ENCODE results near the gene IRGM.
"Not testable (repeated sequence)": the region's sequence is repeated elsewhere in the genome, so short reads cannot be mapped to it uniquely, and the experiment has no call there.

The IRGM gene, protein sequence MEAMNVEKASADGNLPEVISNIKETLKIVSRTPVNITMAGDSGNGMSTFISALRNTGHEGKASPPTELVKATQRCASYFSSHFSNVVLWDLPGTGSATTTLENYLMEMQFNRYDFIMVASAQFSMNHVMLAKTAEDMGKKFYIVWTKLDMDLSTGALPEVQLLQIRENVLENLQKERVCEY

DNA sequence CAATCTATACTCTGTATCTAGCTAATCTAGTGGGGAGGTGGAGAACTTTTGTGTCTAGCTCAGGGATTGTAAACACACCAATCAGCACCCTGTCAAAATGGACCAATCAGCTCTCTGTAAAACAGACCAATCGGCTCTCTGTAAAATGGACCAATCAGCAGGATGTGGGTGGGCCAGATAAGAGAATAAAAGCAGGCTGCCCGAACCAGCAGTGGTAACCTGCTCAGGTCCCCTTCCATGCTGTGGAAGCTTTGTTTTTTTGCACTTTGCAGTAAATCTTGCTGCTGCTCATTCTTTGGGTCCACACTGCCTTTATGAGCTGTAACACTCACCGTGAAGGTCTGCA lies at the start of gene IRGM:
Gene IRGM, plus strand, starts transcription at position 214 of the 346 bp plus-strand sequence. CDS start 1,603 bp downstream, outside the sequence.
- Mint-ChIP-seq H3K27ac (ENCODE audit: low read depth) (peak within 1 kb of the TSS; percentile 64), H3K4me3 (peak within 1 kb of the TSS; percentile 73), H3K4me1 (peaks cover 21% of the 10 kb centered on the region)
- ATAC-seq (replicated peaks; ENCODE audit: extremely low read depth, poor library complexity, severe bottlenecking) (peak; percentile 45), DNase-seq (ENCODE audit: low spot score in 2 of 2) (peak in 1 of 2 donors; percentile 40)
- not testable (repeated sequence) for H3K27me3 Mint-ChIP-seq; H3K9me3 Mint-ChIP-seq; H3K36me3 Mint-ChIP-seq (ENCODE audit: insufficient read depth)

DNA sequence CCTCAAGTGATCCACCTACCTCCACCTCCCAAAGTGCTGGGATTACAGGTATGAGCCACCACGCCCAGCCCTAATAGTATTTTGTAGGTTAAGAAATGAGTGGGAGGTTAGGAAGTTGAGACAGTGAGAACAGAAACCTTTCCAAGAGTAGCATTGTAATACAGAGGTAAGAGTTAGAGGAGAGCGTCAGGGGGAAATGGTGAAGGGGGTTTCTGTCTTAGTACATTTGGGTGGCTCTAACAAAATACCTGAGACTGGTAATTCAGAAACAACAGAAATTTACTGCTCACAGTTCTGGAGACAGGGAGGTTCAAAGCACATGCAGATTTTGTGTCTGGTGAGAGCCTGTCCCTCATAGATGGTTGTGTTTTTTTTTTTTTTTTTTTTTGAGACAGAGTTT lies 48.9 kb upstream of the IRGM start:
- H3K9me3 Mint-ChIP-seq = no peaks in the 10 kb centered on the region
- H3K36me3 Mint-ChIP-seq (ENCODE audit: insufficient read depth) = peaks cover 2% of the 10 kb centered on the region
- no peak overlapping the region for H3K27ac Mint-ChIP-seq (ENCODE audit: low read depth)
- no peaks in the 10 kb centered on the region for H3K4me1 Mint-ChIP-seq
- no peak for ATAC-seq (replicated peaks; ENCODE audit: extremely low read depth, poor library complexity, severe bottlenecking)
- DNase-seq (ENCODE audit: low spot score in 2 of 2) = no peak
- no peak overlapping the region for H3K4me3 Mint-ChIP-seq
- no peaks in the 10 kb centered on the region for H3K27me3 Mint-ChIP-seq

DNA sequence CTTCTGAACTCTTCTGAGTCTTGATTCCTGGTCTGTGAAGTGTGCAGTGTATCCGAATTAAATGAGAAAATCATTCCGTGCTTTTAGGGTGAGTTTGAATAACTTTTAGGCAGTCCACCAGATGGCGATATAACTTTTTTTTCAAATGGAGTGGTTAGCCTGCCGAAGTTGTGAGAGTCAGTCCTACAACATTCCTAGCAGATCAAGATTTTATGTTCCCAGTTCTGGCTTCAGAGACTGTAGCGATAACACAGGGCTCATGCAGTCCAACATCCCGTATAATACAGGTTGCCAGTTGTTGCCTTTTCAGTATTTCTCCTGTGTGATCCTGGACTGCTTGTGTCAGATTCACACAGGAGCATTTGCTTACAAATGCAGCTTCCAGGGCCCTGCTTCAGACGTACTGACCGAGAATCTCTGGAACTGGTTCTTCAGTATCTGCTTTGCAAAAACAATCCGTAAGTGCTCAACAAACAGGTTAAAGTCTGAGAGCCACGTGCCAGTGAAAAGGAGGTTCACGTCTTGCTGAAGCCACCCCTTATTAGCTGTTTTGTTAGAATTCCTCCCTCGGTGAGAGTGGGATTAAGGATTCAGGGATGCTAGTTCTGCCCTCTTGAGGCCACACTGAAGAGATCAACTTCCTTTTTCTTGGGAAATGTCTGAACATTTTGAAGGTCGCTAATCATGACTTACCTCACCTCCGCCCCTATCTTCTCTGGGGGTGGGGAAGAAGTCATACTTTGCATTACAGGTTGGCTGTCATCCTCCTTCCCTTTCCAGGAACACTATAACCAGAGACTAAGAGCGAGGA lies 45.0 kb upstream of the IRGM start:
- H3K9me3 Mint-ChIP-seq = no peaks in the 10 kb centered on the region
- no peaks in the 10 kb centered on the region for H3K4me1 Mint-ChIP-seq
- peaks cover 31% of the 10 kb centered on the region for H3K27me3 Mint-ChIP-seq
- H3K36me3 Mint-ChIP-seq (ENCODE audit: insufficient read depth) = peaks cover 2% of the 10 kb centered on the region
- no peak overlapping the region for H3K27ac Mint-ChIP-seq (ENCODE audit: low read depth)
- DNase-seq (ENCODE audit: low spot score in 2 of 2) (no peak), ATAC-seq (replicated peaks; ENCODE audit: extremely low read depth, poor library complexity, severe bottlenecking) (no peak)
- no peak overlapping the region for H3K4me3 Mint-ChIP-seq

DNA sequence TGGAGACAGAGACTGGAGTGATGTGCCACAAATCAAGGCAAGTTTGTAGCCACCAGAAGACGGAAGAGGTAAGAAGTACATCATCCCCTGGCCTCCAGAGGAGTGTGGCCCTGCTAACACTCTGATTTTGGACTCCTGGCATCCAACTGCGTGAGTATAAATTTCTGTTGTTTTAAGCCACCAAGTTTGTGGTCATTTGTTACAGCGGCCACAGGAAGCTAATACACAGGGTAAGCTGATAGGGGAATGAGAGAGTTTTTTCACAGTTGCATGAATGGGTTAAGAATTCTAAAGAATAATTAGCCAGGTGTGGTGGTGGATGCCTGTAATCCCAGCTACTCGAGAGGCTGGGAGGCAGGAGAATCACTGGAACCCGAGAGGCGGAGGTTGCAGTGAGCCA lies 41.9 kb upstream of the IRGM start:
- Mint-ChIP-seq H3K4me1 (no peaks in the 10 kb centered on the region), H3K27ac (ENCODE audit: low read depth) (no peak overlapping the region), H3K36me3 (ENCODE audit: insufficient read depth) (peaks cover 1% of the 10 kb centered on the region), H3K9me3 (no peaks in the 10 kb centered on the region), H3K4me3 (no peak overlapping the region), H3K27me3 (peaks cover 43% of the 10 kb centered on the region)
- ATAC-seq (replicated peaks; ENCODE audit: extremely low read depth, poor library complexity, severe bottlenecking) = no peak
- no peak for DNase-seq (ENCODE audit: low spot score in 2 of 2)

DNA sequence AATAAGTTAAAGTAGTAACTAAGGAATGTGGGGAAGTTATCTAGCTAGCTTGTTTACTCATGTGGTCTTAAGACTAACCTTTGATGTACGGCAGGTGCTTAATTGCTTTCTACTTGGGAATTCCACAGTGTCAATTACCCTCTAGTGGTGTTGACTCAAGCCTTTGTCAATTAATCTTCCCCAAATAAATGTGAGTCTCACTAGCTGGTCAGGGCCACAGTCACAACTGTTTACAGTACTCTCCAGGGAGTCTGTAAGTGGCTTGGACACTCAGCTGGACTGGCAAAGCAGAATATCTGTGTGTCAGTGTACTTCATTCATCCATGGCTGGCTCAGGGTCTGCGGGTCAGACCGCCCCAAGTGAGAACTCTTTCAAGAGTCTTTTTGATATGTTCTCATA lies 37.0 kb upstream of the IRGM start:
- H3K27ac Mint-ChIP-seq (ENCODE audit: low read depth) = no peak overlapping the region
- no peaks in the 10 kb centered on the region for H3K4me1 Mint-ChIP-seq
- no peak overlapping the region for H3K4me3 Mint-ChIP-seq
- H3K27me3 Mint-ChIP-seq = peaks cover 39% of the 10 kb centered on the region
- DNase-seq (ENCODE audit: low spot score in 2 of 2) (no peak), ATAC-seq (replicated peaks; ENCODE audit: extremely low read depth, poor library complexity, severe bottlenecking) (no peak)
- H3K9me3 Mint-ChIP-seq = no peaks in the 10 kb centered on the region
- H3K36me3 Mint-ChIP-seq (ENCODE audit: insufficient read depth) = peaks cover 1% of the 10 kb centered on the region

DNA sequence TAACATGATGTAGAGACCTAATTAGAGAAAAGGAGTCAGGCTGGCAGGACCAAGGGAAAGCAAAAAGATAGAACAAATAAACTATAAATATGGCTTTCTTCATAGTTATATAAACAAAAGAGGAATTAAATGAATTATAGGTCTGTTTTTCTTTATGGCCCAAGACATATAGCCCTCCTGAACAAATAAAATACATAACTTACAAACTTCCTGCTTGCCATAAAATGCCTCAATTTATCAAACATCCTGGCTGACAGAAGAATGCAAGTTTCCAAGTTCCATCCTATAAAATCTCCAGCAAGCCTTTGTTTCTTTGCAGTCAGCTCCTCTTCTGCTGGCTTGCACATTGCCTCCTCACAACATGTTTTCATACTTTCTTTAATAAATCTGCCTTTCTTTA lies 31.3 kb upstream of the IRGM start:
- Mint-ChIP-seq H3K4me3 (no peak overlapping the region), H3K36me3 (ENCODE audit: insufficient read depth) (no peaks in the 10 kb centered on the region), H3K9me3 (peaks cover 6% of the 10 kb centered on the region), H3K27me3 (peaks cover 41% of the 10 kb centered on the region), H3K4me1 (no peaks in the 10 kb centered on the region), H3K27ac (ENCODE audit: low read depth) (no peak overlapping the region)
- ATAC-seq (replicated peaks; ENCODE audit: extremely low read depth, poor library complexity, severe bottlenecking) (no peak), DNase-seq (ENCODE audit: low spot score in 2 of 2) (no peak)

DNA sequence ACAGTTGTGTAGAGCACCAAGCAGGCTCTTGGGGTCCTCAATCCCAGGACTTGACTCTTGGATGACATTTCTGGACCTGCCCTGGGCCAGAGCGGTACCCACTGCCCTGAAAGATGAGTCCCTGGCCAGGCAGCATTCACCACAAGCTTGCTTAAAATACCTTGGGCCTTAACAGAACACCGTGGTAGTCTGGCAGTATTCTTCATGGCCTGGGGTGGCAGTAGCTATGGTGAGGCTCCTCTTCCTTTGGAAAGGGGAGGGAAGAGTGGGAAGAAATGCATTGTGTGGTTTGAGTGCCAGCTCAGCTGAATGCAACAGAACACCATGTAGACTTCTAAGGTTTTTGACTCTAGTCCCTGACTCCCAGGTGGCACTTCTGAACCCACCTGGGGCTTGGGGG lies 29.4 kb upstream of the IRGM start:
- no peak overlapping the region for H3K27ac Mint-ChIP-seq (ENCODE audit: low read depth)
- peaks cover 6% of the 10 kb centered on the region for H3K9me3 Mint-ChIP-seq
- no peak for ATAC-seq (replicated peaks; ENCODE audit: extremely low read depth, poor library complexity, severe bottlenecking)
- peaks cover 53% of the 10 kb centered on the region for H3K27me3 Mint-ChIP-seq
- no peak for DNase-seq (ENCODE audit: low spot score in 2 of 2)
- no peak overlapping the region for H3K4me3 Mint-ChIP-seq
- H3K36me3 Mint-ChIP-seq (ENCODE audit: insufficient read depth) = peaks cover 3% of the 10 kb centered on the region
- H3K4me1 Mint-ChIP-seq = no peaks in the 10 kb centered on the region

DNA sequence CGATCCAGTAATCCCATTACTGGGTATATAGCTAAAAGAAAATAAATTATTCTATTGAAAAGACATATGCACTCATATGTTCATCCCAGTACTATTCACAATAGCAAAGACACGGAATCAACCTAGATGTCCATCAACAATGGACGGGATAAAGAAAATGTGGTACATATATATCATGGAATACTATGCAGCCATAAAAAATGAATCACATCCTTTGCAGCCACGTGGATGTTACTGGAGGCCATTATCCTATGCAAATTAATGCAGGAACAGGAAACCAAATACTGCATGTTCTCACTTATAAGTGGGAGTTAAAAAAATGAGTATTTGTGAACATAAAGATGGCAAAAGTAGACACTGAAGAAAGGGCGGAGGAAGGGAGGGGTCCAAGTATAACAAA lies 16.6 kb upstream of the IRGM start:
- Mint-ChIP-seq H3K36me3 (ENCODE audit: insufficient read depth) (no peaks in the 10 kb centered on the region), H3K4me3 (no peak overlapping the region), H3K9me3 (peaks cover 17% of the 10 kb centered on the region), H3K27me3 (peaks cover 3% of the 10 kb centered on the region), H3K4me1 (no peaks in the 10 kb centered on the region), H3K27ac (ENCODE audit: low read depth) (no peak overlapping the region)
- ATAC-seq (replicated peaks; ENCODE audit: extremely low read depth, poor library complexity, severe bottlenecking) (no peak), DNase-seq (ENCODE audit: low spot score in 2 of 2) (no peak)

DNA sequence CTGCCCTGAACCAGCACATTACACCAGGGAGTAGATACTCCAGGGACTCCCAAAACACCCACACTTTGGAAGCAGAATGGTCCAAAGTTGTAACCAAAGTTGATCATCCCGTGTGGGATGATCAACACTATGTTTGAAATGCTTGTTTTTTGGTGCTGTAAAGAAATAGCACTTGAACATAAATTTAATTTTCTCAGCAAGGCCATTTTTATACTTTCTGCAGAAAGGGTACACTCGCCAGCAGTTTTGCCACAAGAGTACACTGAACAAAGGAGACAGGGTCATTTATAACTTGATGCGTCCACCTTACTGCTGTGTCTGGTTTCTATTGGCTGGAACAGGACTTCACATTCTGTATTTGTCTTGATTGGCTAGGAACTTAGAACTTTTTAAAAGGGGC lies 14.5 kb upstream of the IRGM start:
- H3K4me1 Mint-ChIP-seq; DNase-seq (ENCODE audit: low spot score in 2 of 2); H3K4me3 Mint-ChIP-seq; H3K27ac Mint-ChIP-seq (ENCODE audit: low read depth); H3K36me3 Mint-ChIP-seq (ENCODE audit: insufficient read depth); ATAC-seq (replicated peaks; ENCODE audit: extremely low read depth, poor library complexity, severe bottlenecking); H3K27me3 Mint-ChIP-seq: not testable (repeated sequence)
- H3K9me3 Mint-ChIP-seq = peaks cover 17% of the 10 kb centered on the region

DNA sequence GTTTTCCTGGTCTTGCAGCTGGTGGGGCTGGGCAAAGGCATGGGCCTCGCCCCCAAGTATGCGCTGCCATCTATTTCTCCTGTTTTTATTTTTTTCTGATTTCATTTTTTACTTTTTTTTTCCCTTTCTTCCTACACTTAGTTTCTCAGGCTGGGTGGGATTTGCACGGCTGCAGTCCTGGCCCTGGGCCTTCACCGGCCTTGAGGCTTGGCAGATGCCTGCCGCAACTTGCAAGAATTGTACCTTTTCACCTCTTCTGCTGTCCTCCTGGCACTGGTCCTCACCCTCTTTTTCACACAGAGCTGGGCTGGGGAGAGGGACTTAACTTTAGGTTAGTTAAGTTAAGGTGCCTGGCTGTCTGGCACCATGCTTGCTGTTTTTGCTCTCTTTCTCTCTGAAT lies 10.3 kb upstream of the IRGM start:
- no peak for ATAC-seq (replicated peaks; ENCODE audit: extremely low read depth, poor library complexity, severe bottlenecking)
- H3K4me3 Mint-ChIP-seq = no peak overlapping the region
- H3K27ac Mint-ChIP-seq (ENCODE audit: low read depth) = no peak overlapping the region
- DNase-seq (ENCODE audit: low spot score in 2 of 2) = no peak
- H3K27me3 Mint-ChIP-seq = peaks cover 37% of the 10 kb centered on the region
- no peaks in the 10 kb centered on the region for H3K36me3 Mint-ChIP-seq (ENCODE audit: insufficient read depth)
- H3K4me1 Mint-ChIP-seq = no peaks in the 10 kb centered on the region
- peaks cover 10% of the 10 kb centered on the region for H3K9me3 Mint-ChIP-seq

DNA sequence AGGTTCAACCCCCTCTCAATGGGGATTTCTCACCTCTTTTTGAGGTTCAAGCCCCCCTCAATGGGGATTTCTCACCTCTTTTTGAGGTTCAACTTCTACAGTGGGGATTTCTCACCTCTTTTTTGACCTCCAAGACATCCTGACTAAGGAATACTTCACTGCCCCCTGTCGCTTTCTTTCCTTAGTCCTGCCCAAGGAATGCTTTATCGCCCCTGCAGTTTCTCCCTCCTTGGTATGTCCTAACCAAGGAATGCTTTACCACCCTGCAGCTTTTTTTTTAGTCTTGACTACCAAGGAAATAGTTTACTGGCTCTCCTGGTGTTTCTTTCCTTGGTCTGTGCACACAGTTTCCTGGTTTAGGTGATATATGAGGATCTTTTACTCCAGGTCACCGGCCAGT lies 9.6 kb upstream of the IRGM start:
- peaks cover 8% of the 10 kb centered on the region for H3K9me3 Mint-ChIP-seq
- H3K27me3 Mint-ChIP-seq = peaks cover 44% of the 10 kb centered on the region
- DNase-seq (ENCODE audit: low spot score in 2 of 2) = no peak
- no peaks in the 10 kb centered on the region for H3K4me1 Mint-ChIP-seq
- H3K4me3 Mint-ChIP-seq = no peak overlapping the region
- no peak overlapping the region for H3K27ac Mint-ChIP-seq (ENCODE audit: low read depth)
- no peaks in the 10 kb centered on the region for H3K36me3 Mint-ChIP-seq (ENCODE audit: insufficient read depth)
- no peak for ATAC-seq (replicated peaks; ENCODE audit: extremely low read depth, poor library complexity, severe bottlenecking)

DNA sequence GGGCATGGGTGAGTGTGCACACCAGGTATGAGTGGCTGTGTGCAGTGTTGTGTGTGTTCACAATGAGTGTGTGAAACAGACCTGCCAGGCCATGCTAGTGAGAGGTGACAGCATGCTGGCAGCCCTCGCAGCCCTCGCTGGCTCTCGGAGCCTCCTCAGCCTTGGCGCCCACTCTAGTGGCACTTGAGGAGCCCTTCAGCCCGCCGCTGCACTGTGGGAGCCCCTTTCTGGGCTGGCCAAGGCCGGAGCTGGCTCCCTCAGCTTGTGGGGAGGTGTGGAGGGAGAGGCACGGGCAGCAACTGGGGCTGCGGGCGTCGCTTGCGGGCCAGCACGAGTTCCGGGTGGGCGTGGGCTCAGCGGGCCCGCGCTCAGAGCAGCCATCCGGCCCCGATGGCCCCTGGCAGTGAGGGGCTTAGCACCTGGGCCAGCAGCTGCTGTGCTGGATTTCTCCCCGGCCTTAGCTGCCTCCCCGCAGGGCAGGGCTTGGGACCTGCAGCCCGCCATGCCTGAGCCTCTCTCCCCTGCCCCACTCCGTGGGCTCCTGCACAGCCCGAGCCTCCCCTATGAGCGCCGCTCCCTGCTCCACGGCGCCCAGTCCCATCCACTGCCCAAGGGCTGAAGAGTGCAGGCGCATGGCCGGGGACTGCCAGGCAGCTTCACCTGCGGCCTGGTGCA lies 999 bp upstream of the IRGM start:
- Mint-ChIP-seq H3K27me3 (peaks cover 19% of the 10 kb centered on the region), H3K4me1 (peaks cover 21% of the 10 kb centered on the region)
- H3K27ac Mint-ChIP-seq (ENCODE audit: low read depth); DNase-seq (ENCODE audit: low spot score in 2 of 2); H3K4me3 Mint-ChIP-seq; H3K9me3 Mint-ChIP-seq; H3K36me3 Mint-ChIP-seq (ENCODE audit: insufficient read depth); ATAC-seq (replicated peaks; ENCODE audit: extremely low read depth, poor library complexity, severe bottlenecking): not testable (repeated sequence)

All from central memory CD8-positive, alpha-beta T cell (primary cell).